GM04503 (cell line): Measurements from ENCODE around the gene ATP1A1.

Experiments
- DNase-seq: peaks from one replicate; pipeline ENCODE4 v3.0.0-alpha.2; 2012; ENCODE audit warnings: low read depth

Gene ATP1A1

GRCh38 chr1:116391185-116391584 lies 18.1 kb downstream of the ATP1A1 start:
- no peak for DNase-seq

- DNase-seq: no peak
These were observed 19.8 kb downstream of the ATP1A1 start for GRCh38 chr1:116392717-116393404.

GRCh38 chr1:116393792-116394191 lies 20.7 kb downstream of the ATP1A1 start:
- DNase-seq: no peak

GRCh38 chr1:116394270-116394669 lies 21.2 kb downstream of the ATP1A1 start:
- DNase-seq: no peak

GRCh38 chr1:116396769-116397168 lies 23.7 kb downstream of the ATP1A1 start:
- DNase-seq: no peak

- DNase-seq: no peak
These were observed 24.7 kb downstream of the ATP1A1 start for GRCh38 chr1:116397728-116398127.

GRCh38 chr1:116400780-116401179 lies 27.7 kb downstream of the ATP1A1 start:
- no peak for DNase-seq

- no peak for DNase-seq
These were observed 28.7 kb downstream of the ATP1A1 start for GRCh38 chr1:116401646-116402176.

- DNase-seq: no peak
These were observed 29.3 kb downstream of the ATP1A1 start for GRCh38 chr1:116402333-116402732.

GRCh38 chr1:116403496-116404136 lies 30.6 kb downstream of the ATP1A1 start:
- DNase-seq: no peak

- DNase-seq: no peak
These were observed 31.7 kb downstream of the ATP1A1 start for GRCh38 chr1:116404699-116405098.

- DNase-seq: no peak
These were observed 32.4 kb downstream of the ATP1A1 start for GRCh38 chr1:116405241-116406135.

GRCh38 chr1:116407033-116407432 lies 34.0 kb downstream of the ATP1A1 start:
- no peak for DNase-seq

GRCh38 chr1:116408193-116408592 lies 35.1 kb downstream of the ATP1A1 start:
- no peak for DNase-seq

GRCh38 chr1:116408803-116409720 lies 36.0 kb downstream of the ATP1A1 start:
- no peak for DNase-seq

- no peak for DNase-seq
These were observed 36.7 kb downstream of the ATP1A1 start for GRCh38 chr1:116409751-116410191.

- DNase-seq: peak; percentile 55
These were observed 38.9 kb downstream of the ATP1A1 start for GRCh38 chr1:116411784-116412479.

GRCh38 chr1:116412480-116412798 lies 39.4 kb downstream of the ATP1A1 start:
- no peak for DNase-seq

- DNase-seq: no peak
These were observed 39.9 kb downstream of the ATP1A1 start for GRCh38 chr1:116412898-116413297.

- no peak for DNase-seq
These were observed 40.4 kb downstream of the ATP1A1 start for GRCh38 chr1:116413414-116413813.

GRCh38 chr1:116414364-116414763 lies 41.3 kb downstream of the ATP1A1 start:
- DNase-seq: no peak
